ENCODE results near the gene PKNOX2. TPM values are rescaled to one million over a fixed set of nuclear protein-coding genes. Genes with fewer than 3 reads are reported as not detected.

The PKNOX2 gene
- total and polyA plus RNA-seq, 10 of the 15 experiments (the other 5 are each of a cell fraction or from before 2014, with no cell fraction given), result not detected

GRCh38 chr11:125373426-125374391, 209.2 kb downstream of the PKNOX2 start (continued):
- no peak for TF ChIP-seq E4F1 (IDR thresholded peaks at IDR 0.05; ENCODE audit: borderline replicate concordance, partially characterized antibody)
- no peak for TF ChIP-seq SRF (IDR thresholded peaks at IDR 0.05; ENCODE audit: low read depth in 2 of 2, low read length in 2 of 2)
- peak; percentile 89 for TF ChIP-seq YBX1 (IDR thresholded peaks at IDR 0.05)
- TF ChIP-seq PBX3 (IDR thresholded peaks at IDR 0.05; ENCODE audit: insufficient replicate concordance, low read depth, low read length), result peak; percentile 81
- TF ChIP-seq NBN (IDR thresholded peaks at IDR 0.05), result peak; percentile 47; the same call in 1 of the 2 replicates
- peak; percentile 100 for TF ChIP-seq GATAD2B (conservative IDR thresholded peaks at IDR 0.05; ENCODE audit: low read depth)
- TF ChIP-seq CHD1 (IDR thresholded peaks at IDR 0.05; ENCODE audit: low read depth, low read length), result no peak
- peak; percentile 45; the same call in 1 of the 2 replicates for TF ChIP-seq MTA2 (IDR thresholded peaks at IDR 0.05; ENCODE audit: low read depth)
- TF ChIP-seq MLLT1 (IDR thresholded peaks at IDR 0.05), result peak; percentile 73; the same call in 1 of the 2 replicates
- no peak for TF ChIP-seq SUPT20H (IDR thresholded peaks at IDR 0.05; ENCODE audit: borderline replicate concordance, control insufficient read depth, low read depth, low read length)
- TF ChIP-seq PAX8 (IDR thresholded peaks at IDR 0.05), result no peak
- peak; percentile 66 for TF ChIP-seq IKZF1 (conservative IDR thresholded peaks at IDR 0.05)
- peak; percentile 76 for TF ChIP-seq SMAD1 (IDR thresholded peaks at IDR 0.05; ENCODE audit: low read depth, partially characterized antibody)
- peak; percentile 95 for TF ChIP-seq PKNOX1 (IDR thresholded peaks at IDR 0.05)
- TF ChIP-seq STAT3 (IDR thresholded peaks at IDR 0.05; ENCODE audit: low read depth, low read length), result no peak
- TF ChIP-seq IKZF2 (IDR thresholded peaks at IDR 0.05), result peak in 1 of 2 experiments; percentile 34; a peak in 2 of 4 replicates
- TF ChIP-seq DPF2 (IDR thresholded peaks at IDR 0.05), result 0 out of 2 replicates have a peak, but pooled peaks have one; percentile 20
- no peak for TF ChIP-seq SMC3 (IDR thresholded peaks at IDR 0.05; ENCODE audit: borderline replicate concordance, low read length)
- TF ChIP-seq BACH1 (IDR thresholded peaks at IDR 0.05; ENCODE audit: borderline replicate concordance), result no peak
- TF ChIP-seq NR2F1 (conservative IDR thresholded peaks at IDR 0.05), result peak; percentile 55
- TF ChIP-seq TCF12 (IDR thresholded peaks at IDR 0.05; ENCODE audit: low read depth, low read length), result peak; percentile 70; the same call in 1 of the 2 replicates
- peak; percentile 100 for TF ChIP-seq MEF2B (IDR thresholded peaks at IDR 0.05; ENCODE audit: partially characterized antibody, poor library complexity, severe bottlenecking)

Data from GM12878 (cell line).